HepG2 (cell line): Measurements from ENCODE around the gene C20orf144. TPM values are rescaled to one million over a fixed set of nuclear protein-coding genes. Genes with fewer than 3 reads are reported as not detected.

Experiments
- FOXO1 ChIP-seq: sonication (generic); formaldehyde crosslinking; IDR thresholded peaks from 2 replicates; pipeline ENCODE4 v1.4.0; 2020; ENCODE audit warnings: missing genetic modification reagents
- KDM4B ChIP-seq: sonication (generic); formaldehyde crosslinking; IDR thresholded peaks from 2 replicates; pipeline ENCODE4 v1.4.0; 2020; ENCODE audit warnings: missing genetic modification reagents
- ZFP90 ChIP-seq: sonication (generic); formaldehyde crosslinking; IDR thresholded peaks from 2 replicates; pipeline ENCODE4 v1.8.0; 2022; ENCODE audit warnings: missing genetic modification reagents, mild to moderate bottlenecking, inconsistent platforms, borderline replicate concordance
- ZMYM4 ChIP-seq: sonication (generic); formaldehyde crosslinking; IDR thresholded peaks from 2 replicates; pipeline ENCODE4 v1.8.1; 2023; ENCODE audit warnings: mild to moderate bottlenecking, missing genetic modification reagents
- ZNF672 ChIP-seq: sonication (generic); formaldehyde crosslinking; IDR thresholded peaks from 2 replicates; pipeline ENCODE4 v1.8.1; 2022; ENCODE audit warnings: missing genetic modification reagents
- polyA plus RNA-seq, 8 experiments: library from polyadenylated mRNA; depleted of rRNA in 3 of 8; stranded (reverse) in 7 of 8; unstranded in 1 of 8; fragments of >200 nt; fragmentation: Illumina TruSeq in 4 of 8; extraction: Trizol in 4 of 8; gene quantifications; 2 replicates each; pipeline versions ENCODE4 v1.2.1 to v1.2.3, GENCODE V29; 2011 to 2016; ENCODE audit warnings: low read depth in 4 of 8, missing spikeins in 1 of 8, mixed read lengths in 1 of 8; ENCODE audit not compliant: insufficient read depth in 1 of 8
- total RNA-seq, 5 experiments: library from RNA; depleted of rRNA; stranded (reverse); fragments of >200 nt; fragmentation: Illumina TruSeq; extraction: Trizol; gene quantifications; 2 replicates each; pipeline ENCODE4 v1.2.3, GENCODE V29; 2016; ENCODE audit warnings: low read depth in 1 of 5
- TF ChIP-seq, protein P1 (sequence below), 2 experiments: fragments of 450-650 bp in 1 of 2; sonication (generic) in 1 of 2; formaldehyde crosslinking in 1 of 2; IDR thresholded peaks; 2 replicates each; pipeline versions ENCODE4 v1.6.1 to v1.8.0; 2016 to 2022; ENCODE audit warnings: antibody characterized with exemption in 1 of 2, mild to moderate bottlenecking in 1 of 2, missing genetic modification reagents in 1 of 2
- TF ChIP-seq, protein P2 (sequence below): sonication (generic); formaldehyde crosslinking; IDR thresholded peaks from 2 replicates; pipeline ENCODE4 v1.4.0; 2020; ENCODE audit warnings: missing genetic modification reagents
- TF ChIP-seq, protein P3 (sequence below): sonication (generic); formaldehyde crosslinking; IDR thresholded peaks from 2 replicates; pipeline ENCODE4 v1.8.0; 2022; ENCODE audit warnings: missing genetic modification reagents, mild to moderate bottlenecking, inconsistent platforms, borderline replicate concordance
- TF ChIP-seq, protein P4 (sequence below): sonication (generic); formaldehyde crosslinking; IDR thresholded peaks from 2 replicates; pipeline ENCODE4 v1.8.0; 2022; ENCODE audit warnings: mild to moderate bottlenecking, missing genetic modification reagents, moderate library complexity

C20orf144 gene
- total and polyA plus RNA-seq, 2 of the 13 experiments (the other 11 are each of a cell fraction or from before 2014, with no cell fraction given), result 0.09 to 0.16 TPM

DNA sequence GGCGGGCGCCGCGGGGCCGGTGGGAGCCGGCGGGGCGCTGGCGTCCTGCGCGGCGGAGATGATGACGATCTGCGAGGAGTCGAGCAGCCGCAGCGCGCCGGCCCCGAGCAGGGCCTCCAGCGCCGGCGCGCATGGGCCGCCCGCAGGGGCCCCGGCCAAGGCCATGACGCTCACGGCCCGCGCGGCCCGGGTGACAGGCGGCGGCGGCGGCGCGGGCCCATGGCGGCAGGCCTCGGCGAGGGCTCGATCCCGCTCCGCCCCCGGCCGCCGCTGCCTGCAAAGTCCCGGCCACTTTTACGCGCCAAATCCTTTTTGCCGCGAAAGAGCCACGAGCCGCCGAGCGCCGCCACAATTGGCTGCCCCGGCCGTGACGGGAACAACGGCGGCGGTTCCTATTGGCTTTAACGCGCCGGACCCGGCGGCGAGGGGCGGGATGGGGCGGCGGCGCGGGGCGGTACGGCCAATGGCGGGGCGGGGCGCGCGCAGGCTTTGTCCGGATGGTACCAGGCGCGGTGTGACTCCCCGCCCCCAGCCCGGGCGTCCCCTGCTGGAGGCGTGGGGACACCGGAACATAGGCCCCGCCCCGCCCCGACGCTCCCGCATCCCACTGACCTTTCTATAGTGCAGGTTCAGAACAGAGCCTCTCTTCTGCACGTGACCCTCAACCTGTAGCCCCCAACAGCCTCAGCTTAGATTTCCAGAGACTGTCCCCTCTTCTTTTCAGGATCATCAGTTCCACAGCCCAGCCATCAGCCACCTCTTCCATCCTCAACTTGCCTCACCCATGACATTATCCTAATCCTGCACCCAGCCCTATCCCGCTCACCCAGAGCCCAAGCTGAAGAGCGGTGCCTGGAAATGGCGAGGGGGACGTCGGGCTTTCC, 24.2 kb downstream of the C20orf144 start, which contains the start of gene E2F1 (continued):
- TF ChIP-seq, protein P1, sequence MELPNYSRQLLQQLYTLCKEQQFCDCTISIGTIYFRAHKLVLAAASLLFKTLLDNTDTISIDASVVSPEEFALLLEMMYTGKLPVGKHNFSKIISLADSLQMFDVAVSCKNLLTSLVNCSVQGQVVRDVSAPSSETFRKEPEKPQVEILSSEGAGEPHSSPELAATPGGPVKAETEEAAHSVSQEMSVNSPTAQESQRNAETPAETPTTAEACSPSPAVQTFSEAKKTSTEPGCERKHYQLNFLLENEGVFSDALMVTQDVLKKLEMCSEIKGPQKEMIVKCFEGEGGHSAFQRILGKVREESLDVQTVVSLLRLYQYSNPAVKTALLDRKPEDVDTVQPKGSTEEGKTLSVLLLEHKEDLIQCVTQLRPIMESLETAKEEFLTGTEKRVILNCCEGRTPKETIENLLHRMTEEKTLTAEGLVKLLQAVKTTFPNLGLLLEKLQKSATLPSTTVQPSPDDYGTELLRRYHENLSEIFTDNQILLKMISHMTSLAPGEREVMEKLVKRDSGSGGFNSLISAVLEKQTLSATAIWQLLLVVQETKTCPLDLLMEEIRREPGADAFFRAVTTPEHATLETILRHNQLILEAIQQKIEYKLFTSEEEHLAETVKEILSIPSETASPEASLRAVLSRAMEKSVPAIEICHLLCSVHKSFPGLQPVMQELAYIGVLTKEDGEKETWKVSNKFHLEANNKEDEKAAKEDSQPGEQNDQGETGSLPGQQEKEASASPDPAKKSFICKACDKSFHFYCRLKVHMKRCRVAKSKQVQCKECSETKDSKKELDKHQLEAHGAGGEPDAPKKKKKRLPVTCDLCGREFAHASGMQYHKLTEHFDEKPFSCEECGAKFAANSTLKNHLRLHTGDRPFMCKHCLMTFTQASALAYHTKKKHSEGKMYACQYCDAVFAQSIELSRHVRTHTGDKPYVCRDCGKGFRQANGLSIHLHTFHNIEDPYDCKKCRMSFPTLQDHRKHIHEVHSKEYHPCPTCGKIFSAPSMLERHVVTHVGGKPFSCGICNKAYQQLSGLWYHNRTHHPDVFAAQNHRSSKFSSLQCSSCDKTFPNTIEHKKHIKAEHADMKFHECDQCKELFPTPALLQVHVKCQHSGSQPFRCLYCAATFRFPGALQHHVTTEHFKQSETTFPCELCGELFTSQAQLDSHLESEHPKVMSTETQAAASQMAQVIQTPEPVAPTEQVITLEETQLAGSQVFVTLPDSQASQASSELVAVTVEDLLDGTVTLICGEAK (IDR thresholded peaks at IDR 0.05), result no peak
- TF ChIP-seq, protein P1 (CRISPR knock-in tag; IDR thresholded peaks at IDR 0.05), result peak; percentile 53
- TF ChIP-seq, protein P2, sequence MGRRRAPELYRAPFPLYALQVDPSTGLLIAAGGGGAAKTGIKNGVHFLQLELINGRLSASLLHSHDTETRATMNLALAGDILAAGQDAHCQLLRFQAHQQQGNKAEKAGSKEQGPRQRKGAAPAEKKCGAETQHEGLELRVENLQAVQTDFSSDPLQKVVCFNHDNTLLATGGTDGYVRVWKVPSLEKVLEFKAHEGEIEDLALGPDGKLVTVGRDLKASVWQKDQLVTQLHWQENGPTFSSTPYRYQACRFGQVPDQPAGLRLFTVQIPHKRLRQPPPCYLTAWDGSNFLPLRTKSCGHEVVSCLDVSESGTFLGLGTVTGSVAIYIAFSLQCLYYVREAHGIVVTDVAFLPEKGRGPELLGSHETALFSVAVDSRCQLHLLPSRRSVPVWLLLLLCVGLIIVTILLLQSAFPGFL (CRISPR knock-in tag), result no peak
- TF ChIP-seq ZFP90 (peak; percentile 92; the same call in 1 of the 2 replicates), ZNF672 (CRISPR knock-in tag) (peak; percentile 84; the same call in 1 of the 2 replicates), FOXO1 (CRISPR knock-in tag) (peak; percentile 60), ZMYM4 (CRISPR knock-in tag) (peak; percentile 83), KDM4B (CRISPR knock-in tag) (peak; percentile 40; the same call in 1 of the 2 replicates)
- TF ChIP-seq, protein P3, sequence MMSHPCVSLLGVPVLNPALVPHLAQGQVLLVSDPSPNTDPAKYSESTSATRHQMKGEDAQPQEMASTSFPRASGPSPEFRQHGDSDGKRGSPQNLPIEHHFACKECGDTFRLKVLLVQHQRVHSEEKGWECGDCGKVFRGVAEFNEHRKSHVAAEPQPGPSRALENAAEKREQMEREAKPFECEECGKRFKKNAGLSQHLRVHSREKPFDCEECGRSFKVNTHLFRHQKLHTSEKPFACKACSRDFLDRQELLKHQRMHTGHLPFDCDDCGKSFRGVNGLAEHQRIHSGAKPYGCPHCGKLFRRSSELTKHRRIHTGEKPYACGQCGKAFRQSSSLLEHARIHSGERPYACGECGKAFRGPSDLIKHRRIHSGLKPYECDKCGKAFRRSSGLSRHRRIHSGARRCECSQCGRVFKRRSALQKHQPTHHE (CRISPR knock-in tag), result peak; percentile 82
- TF ChIP-seq, protein P4, sequence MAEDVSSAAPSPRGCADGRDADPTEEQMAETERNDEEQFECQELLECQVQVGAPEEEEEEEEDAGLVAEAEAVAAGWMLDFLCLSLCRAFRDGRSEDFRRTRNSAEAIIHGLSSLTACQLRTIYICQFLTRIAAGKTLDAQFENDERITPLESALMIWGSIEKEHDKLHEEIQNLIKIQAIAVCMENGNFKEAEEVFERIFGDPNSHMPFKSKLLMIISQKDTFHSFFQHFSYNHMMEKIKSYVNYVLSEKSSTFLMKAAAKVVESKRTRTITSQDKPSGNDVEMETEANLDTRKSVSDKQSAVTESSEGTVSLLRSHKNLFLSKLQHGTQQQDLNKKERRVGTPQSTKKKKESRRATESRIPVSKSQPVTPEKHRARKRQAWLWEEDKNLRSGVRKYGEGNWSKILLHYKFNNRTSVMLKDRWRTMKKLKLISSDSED, result no peak
